Bronchial epithelial cell (primary cell): ENCODE results near the gene MXD4. TPM values are rescaled to one million over a fixed set of nuclear protein-coding genes. Genes with fewer than 3 reads are reported as not detected.

ENCODE experiments used
- DNase-seq: peaks from one replicate; pipeline ENCODE4 v3.0.0-alpha.2; 2010; ENCODE audit warnings: low read depth
- FAIRE-seq: peaks from 2 replicates; lab custom pipeline; 2011; peaks lifted over from hg19 to GRCh38; lab: Jason Lieb, UNC
- H3K27me3 ChIP-seq: 2 replicates; pipeline ENCODE4 v1.5.1; 2011; ENCODE audit warnings: low read length; ENCODE audit not compliant: control insufficient read depth, insufficient read depth
- H3K36me3 ChIP-seq: 2 replicates; pipeline ENCODE4 v1.5.1; 2011; ENCODE audit warnings: low read length; ENCODE audit not compliant: control insufficient read depth, insufficient read depth
- H3K4me3 ChIP-seq: 2 replicates; pipeline ENCODE4 v1.5.1; 2011; ENCODE audit warnings: mild to moderate bottlenecking, low read depth, low read length, control low read depth
- total RNA-seq: library from RNA; depleted of rRNA; stranded (reverse); fragments of >200 nt; gene quantifications from 2 replicates; pipeline ENCODE4 v1.2.1, GENCODE V29; 2014
- TF ChIP-seq, protein P1 (sequence below): IDR thresholded peaks from 2 replicates; pipeline ENCODE4 v1.5.1; 2011; ENCODE audit warnings: mild to moderate bottlenecking, moderate library complexity, low read length, control low read depth, inconsistent platforms; ENCODE audit not compliant: insufficient read depth, severe bottlenecking

The MXD4 gene
- total RNA-seq, 1 donor from 2014 or later = 10.5 TPM

DNA sequence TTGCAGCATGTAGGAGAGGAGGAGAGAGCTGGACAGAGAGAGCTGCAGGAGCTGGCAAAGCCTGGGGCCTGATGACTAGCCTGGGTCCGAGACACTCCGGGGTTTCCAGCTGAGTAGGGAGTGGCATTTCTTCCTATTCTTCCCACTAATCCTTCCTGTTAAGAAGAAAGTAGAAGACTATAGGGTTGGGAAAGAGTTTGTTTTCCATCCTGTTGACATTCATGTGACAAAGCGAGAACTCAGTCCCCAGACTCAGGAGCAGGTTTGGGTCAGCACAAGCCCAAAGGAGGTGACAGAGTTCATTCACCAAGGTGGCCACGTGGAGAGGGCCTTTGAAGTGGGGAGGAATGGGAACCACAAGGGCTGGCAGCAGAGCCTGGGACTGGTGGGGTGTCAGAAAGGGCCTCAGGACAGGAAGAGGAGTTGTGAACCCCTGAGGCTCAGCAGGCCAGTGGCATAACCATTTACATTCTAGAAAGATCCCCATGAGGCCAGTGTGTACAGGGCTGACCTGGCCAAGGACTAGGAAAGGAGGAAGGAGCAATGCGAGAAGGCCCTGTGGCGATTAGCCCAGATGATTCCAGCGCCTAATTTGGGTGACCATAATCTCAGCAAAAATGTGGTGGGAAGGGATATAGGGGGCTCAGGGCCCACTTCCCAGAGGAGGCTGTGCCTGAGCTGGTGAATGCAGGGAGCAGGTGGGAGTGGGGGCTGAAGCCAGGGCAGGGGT, 16.7 kb downstream of the MXD4 start:
- FAIRE-seq (no peak), DNase-seq (peak; percentile 17)
- H3K36me3 ChIP-seq = peaks cover 4% of the 10 kb centered on the region
- H3K4me3 ChIP-seq = no peak overlapping the region
- TF ChIP-seq, protein P1, sequence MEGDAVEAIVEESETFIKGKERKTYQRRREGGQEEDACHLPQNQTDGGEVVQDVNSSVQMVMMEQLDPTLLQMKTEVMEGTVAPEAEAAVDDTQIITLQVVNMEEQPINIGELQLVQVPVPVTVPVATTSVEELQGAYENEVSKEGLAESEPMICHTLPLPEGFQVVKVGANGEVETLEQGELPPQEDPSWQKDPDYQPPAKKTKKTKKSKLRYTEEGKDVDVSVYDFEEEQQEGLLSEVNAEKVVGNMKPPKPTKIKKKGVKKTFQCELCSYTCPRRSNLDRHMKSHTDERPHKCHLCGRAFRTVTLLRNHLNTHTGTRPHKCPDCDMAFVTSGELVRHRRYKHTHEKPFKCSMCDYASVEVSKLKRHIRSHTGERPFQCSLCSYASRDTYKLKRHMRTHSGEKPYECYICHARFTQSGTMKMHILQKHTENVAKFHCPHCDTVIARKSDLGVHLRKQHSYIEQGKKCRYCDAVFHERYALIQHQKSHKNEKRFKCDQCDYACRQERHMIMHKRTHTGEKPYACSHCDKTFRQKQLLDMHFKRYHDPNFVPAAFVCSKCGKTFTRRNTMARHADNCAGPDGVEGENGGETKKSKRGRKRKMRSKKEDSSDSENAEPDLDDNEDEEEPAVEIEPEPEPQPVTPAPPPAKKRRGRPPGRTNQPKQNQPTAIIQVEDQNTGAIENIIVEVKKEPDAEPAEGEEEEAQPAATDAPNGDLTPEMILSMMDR = no peak
- H3K27me3 ChIP-seq = no peaks in the 10 kb centered on the region

DNA sequence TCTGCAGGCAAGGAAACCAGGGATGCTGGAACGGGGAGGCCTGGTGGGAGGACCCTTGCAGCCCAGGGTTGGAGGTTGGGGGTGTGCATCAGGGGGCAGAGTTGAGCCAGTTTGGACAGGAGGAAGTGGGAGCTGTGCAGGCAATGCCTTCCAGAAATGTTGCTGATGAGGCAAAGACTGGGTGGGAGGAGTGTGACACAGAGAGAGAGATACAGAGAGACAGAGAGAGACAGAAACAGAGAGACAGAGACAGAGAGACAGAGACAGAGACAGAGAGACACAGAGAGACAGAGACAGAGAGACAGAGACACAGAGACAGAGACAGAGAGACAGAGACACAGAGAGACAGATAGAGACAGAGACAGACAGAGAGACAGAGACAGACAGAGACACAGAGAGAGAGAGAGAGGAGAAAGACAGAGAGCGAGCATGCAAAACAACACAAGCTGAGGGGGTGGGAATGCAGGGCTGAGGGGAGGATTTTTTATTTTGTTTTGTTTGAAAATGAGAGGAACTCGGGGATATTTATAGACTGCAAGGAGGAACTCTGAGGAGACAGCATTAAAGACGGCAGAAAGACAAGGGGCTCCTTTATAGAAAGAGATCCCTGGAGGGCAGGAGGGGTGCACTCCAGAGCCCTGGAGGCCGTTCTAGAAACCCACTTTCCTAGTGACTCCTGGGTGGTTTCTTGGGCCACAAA, 18.1 kb downstream of the MXD4 start:
- DNase-seq = peak; percentile 34

DNA sequence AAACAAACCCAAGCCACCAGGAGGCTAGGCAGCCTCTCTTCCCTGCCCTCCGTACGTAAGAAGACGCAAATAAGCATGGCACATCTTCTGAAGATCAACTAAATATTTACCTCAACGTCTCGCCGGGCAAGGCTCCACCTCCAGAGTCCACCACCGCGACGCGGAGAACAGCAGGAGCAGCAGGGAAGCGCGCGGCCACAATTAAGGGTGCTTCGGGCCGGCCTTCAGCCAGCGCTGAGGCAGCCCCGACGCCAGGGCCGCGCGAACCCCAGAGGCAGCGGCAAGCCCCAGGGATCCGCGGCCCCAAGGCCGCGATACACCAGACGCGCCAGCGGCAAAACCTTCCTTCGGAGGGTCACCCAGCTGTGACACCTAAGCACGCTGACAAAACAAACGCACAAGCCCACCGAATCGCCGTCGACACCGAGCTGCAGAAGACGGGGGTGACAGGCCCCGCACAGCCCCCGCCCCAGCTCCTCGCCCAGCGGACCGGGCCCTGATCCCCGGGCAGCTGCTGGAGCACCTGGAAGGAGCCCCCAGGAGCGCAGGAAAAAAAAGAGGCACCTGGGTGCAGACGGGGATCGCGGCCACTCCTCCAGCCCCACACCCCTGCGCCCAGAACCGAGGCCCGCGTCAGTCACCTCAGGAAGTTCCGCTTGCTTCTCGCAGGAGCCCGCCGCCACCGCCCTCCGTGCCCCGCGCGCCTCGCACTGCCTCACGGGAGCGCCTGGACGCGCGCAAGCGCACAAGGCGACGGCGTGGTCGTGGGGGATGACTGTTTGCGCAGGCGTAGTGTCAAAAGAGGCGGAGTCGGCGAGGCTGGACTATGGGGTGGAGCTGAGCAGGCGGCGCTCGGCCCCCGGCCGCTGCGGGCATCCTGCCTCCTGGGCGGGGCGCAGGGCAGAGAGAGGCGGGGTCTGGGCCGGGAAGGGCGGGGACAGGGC, 20.2 kb downstream of the MXD4 start, which contains the start of the genes HAUS3 and POLN:
TSS of gene HAUS3 (minus strand) at position 712 of the 944 bp plus-strand sequence. CDS start 1,175 bp downstream, outside the sequence.
TSS of gene POLN (minus strand) at position 712 of the 944 bp plus-strand sequence. CDS start 12,890 bp downstream, outside the sequence.
- DNase-seq = peak; percentile 90
- no peak for FAIRE-seq
- H3K27me3 ChIP-seq = no peaks in the 10 kb centered on the region
- peaks cover 4% of the 10 kb centered on the region for H3K36me3 ChIP-seq
- peak within 1 kb of the TSS; percentile 95 for H3K4me3 ChIP-seq
- TF ChIP-seq, protein P1 = no peak

More for the DNA sequence above, 18.1 kb downstream of the MXD4 start:
- TF ChIP-seq, protein P1 = no peak
- Histone ChIP-seq H3K27me3 (no peaks in the 10 kb centered on the region), H3K36me3 (no peaks in the 10 kb centered on the region), H3K4me3 (no peak overlapping the region)
- no peak for FAIRE-seq

DNA sequence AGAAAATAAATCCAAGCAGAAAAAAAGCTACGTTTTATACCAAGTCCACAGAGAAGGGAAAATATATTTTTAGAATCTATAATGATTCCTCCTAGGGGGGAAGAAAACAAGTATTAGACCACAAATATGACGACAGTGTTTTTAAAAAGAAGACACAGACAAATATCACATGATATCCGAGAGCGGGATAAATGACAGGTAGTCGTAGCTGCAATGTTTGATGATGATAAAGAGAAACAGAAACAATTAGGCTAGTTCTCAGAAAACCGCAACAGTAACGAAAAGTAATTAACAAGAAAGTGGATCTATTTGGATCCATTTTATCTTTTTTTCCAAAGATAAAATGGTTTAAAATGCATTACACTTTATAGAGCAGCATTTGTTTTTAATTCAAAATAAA, 20.9 kb downstream of the MXD4 start:
- H3K4me3 ChIP-seq = peak overlapping the region; percentile 95
- DNase-seq (no peak), FAIRE-seq (no peak)
- peaks cover 4% of the 10 kb centered on the region for H3K36me3 ChIP-seq
- TF ChIP-seq, protein P1 = no peak
- H3K27me3 ChIP-seq = no peaks in the 10 kb centered on the region

DNA sequence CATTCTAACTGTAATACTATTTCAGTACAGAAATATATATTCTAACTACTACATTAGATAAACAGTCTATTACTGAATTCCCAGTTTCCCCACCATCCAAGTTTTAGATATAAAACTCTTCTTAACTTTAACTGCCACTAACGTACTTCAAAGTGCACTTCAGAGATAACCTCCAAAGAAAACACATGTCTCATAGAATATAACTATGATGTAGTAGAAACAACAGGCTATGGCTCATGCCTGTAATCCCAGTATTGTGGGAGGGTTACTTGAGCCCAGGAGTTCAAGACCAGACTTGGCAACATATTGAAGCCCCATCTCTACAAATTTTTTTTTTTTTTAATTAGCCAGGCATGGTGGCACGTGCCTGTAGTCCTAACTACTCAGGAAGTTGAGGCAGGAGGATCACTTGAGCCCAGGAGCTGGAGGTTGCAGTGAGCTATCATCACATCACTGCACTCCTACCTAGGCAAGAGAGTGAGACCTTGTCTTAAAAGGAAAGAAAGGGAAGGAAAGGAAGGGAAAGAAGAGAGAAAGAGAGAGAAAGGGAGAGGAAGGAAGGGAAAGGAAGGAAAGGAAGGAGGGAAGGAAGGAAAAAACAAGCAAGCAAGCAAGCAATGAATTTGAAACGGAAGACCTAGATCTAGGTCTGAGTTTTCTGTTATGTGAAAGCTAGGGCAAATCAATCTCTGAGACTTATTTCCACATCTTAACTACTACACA, 24.8 kb downstream of the MXD4 start:
- peaks cover 4% of the 10 kb centered on the region for H3K36me3 ChIP-seq
- FAIRE-seq = no peak

More for the DNA sequence above, 24.8 kb downstream of the MXD4 start:
- Histone ChIP-seq H3K4me3 (no peak overlapping the region), H3K27me3 (no peaks in the 10 kb centered on the region)
- TF ChIP-seq, protein P1 = no peak
- DNase-seq = no peak
